GM10266 (cell line): ENCODE measurements around the gene EXOSC5.
A peak's percentile ranks its signal among the peaks of the same experiment; 100 is the strongest.

Experiments
- DNase-seq: peaks from one replicate; pipeline ENCODE4 v3.0.0; 2012; ENCODE audit errors: extremely low spot score
- CTCF ChIP-seq: IDR thresholded peaks from 2 replicates; pipeline ENCODE4 v1.5.1; 2012; ENCODE audit warnings: mild to moderate bottlenecking, low read depth; ENCODE audit not compliant: control insufficient read depth, insufficient read depth; ENCODE audit errors: missing control alignments

The EXOSC5 gene

GRCh38 chr19:41430922-41431321, 33.8 kb upstream of the EXOSC5 start:
- DNase-seq = no peak
- TF ChIP-seq CTCF = no peak

GRCh38 chr19:41428481-41428859, 31.3 kb upstream of the EXOSC5 start:
- no peak for DNase-seq
- TF ChIP-seq CTCF = no peak

- TF ChIP-seq CTCF = no peak
- DNase-seq = no peak
Measured at GRCh38 chr19:41427647-41428480, 30.7 kb upstream of the EXOSC5 start.

- DNase-seq = peak; percentile 69
Measured at GRCh38 chr19:41426952-41427646, 29.9 kb upstream of the EXOSC5 start, which contains the start of gene B3GNT8. B3GNT8 (minus strand) TSS chr19:41427374; CDS start chr19:41426778, 596 bp downstream.

GRCh38 chr19:41426116-41426841, 29.1 kb upstream of the EXOSC5 start:
- no peak for DNase-seq
- no peak for TF ChIP-seq CTCF

More at GRCh38 chr19:41426952-41427646, 29.9 kb upstream of the EXOSC5 start, which contains the start of gene B3GNT8:
- no peak for TF ChIP-seq CTCF

- TF ChIP-seq CTCF = no peak
- no peak for DNase-seq
Measured at GRCh38 chr19:41425174-41426115, 28.3 kb upstream of the EXOSC5 start.
